GM15510 (cell line): ENCODE data around the gene ABCB4.
A peak's percentile ranks its signal among the peaks of the same experiment; 100 is the strongest.

Experiments used
- POLR2A ChIP-seq: IDR thresholded peaks from 3 replicates; pipeline ENCODE4 v1.6.1; 2011; ENCODE audit warnings: borderline replicate concordance; ENCODE audit not compliant: insufficient read length; ENCODE audit errors: extremely low read depth

ABCB4 gene

DNA sequence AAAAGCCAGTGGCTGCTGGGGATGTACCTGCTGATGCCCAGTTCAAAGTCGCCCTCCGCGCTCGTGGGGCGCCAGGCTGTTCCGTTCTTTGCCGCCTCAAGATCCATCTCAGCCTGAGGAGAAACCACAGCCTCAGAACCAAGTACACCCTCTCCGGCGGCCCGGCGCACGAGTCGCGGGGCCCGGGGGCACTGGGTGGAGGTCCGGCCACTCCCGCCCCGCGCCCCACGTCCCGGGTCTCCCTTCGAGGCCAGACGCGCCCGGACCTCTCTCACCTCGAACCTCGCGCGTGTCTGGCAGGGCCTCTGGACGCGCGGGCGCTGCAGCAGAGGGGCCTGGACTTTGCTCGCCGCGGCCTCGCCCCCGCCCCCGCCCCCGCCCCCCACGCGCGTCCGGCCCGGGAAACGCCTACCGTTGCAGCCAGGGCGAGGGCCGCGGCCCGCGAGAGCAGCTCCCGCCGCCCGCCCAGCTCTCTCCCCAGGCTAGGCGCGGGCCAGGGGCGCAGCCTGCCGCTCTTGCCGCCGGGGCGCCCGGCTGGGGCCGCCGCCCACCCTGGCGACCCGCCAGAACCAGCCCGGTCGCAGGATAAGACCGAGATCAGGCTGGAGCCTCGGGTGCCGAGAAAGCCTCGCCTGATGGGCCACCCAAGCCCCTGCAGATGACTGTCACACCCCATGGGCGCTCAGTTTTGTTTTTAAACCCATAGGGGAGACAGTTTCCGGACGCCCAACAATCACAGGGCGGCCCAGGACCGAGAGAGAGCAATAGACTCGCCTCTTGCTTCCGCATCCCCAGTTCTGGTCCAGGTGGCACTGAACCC, at the start of gene ABCB4:
Gene ABCB4, minus strand, starts transcription at position 322 of the 820 bp plus-strand sequence. Its CDS starts 215 bp downstream, at position 107.
- peak; percentile 43 for TF ChIP-seq POLR2A

DNA sequence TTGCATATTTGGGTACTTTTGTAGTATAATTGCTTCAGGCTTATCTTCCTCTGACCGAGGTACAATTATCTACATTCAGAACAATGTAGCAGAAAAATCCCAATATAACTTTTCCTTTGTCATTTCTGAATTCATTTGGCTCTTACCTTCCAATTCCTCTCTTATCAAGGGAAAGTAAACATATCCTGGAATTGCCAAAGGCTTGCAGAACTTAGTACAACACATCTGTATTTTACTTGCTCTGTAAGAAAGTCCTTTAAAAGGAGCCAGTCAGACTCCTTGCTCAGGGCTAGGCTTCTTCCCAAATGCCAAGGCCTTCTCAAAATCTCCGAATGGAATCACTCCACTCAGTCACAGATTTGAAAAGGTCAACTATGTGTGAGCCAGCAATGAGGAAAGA, 43.3 kb upstream of the ABCB4 start:
- no peak for TF ChIP-seq POLR2A

DNA sequence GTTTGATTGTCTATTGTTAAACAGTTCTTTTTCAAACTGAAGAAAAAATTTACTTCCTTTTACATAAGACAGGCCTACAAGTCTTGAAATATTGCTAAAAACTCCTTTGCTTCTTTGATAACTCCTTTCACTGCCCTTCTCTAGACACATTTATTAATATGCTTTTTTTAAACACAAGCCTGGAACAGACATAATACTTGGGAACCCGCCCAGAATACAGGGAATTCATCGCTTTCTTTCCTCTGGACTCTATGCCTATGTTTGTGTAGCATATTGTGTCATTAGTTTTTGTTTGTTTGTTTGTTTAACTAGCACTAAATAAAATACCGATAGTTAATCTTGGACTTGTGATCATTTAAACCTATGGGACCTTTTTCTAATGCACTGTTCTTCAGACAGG, 42.4 kb upstream of the ABCB4 start:
- no peak for TF ChIP-seq POLR2A

DNA sequence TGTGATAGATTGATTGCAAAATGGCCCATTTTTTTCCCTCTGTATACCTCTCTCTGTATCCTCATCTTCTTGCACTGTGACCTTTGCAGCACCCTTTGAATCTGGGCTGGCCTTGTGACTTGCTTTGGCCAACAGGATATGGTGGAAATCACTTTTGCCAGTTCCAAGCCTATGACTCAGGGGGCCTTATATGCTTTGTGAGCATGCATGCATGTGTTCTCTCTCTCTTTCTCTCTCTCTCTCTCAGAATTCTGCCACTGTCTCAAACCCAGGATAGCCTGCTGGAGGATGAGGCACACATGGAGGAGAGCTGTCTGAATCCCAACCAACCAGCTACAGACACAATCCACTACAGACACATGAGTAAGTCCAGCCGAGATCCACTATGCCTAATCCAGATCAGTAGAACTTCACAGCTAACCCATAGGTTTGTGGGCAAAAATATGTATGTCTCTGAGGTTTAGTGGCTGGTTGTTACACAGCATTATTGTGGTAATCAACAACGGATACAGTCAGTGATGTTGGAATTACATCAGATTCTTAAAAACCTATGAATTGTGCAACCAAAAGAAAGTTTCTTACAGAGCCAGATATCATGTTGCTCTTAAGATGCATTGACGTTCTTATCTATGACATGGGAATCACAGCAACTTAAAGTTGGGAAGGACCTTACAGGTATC, 41.8 kb upstream of the ABCB4 start:
- TF ChIP-seq POLR2A = no peak

DNA sequence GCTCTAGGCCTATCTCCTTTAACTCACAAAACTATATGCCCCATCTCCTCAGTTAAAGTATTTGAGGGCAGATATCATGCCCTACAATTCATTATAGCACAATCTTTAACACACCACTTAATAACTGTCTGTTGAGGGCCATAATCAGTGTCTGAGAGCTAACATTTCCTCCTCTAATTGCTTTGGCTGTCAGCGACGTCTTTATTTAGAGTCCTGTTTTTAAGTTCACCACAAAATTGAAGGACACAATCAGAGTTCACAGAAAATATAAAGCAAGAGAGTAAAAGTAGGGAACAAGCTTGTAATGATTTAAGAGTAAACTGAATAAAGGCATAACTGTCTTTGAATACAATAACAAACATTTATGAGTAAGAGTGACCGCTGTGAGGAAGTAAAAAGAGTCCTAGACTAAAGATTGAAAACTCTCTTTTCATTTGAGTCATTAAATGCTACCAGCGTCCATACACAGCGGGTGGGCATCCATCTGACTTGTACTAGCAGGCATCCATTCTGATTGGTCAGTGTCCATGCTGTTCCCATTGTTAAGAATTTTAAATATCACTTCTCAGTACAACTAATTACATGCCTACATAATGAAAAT, 38.4 kb upstream of the ABCB4 start:
- no peak for TF ChIP-seq POLR2A

DNA sequence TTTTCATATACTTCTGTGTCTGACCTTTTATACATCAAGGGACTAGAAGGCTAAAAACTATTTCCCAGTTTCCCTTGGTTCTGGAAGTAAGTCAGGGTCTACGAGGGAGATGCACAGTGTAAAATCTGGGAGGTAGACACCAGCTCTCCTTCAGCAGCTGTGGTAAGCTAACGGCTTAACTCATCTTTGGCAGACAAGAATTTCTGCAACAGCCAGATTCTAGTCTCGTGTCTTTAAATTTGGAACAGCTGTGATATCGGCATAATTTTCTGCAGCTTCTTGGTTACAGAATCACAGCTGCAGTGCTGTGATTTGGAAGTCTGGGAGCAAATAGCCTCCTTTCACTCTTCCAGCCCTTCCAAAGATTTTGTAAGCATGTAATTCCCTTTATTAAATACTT, 37.4 kb upstream of the ABCB4 start:
- TF ChIP-seq POLR2A = no peak

DNA sequence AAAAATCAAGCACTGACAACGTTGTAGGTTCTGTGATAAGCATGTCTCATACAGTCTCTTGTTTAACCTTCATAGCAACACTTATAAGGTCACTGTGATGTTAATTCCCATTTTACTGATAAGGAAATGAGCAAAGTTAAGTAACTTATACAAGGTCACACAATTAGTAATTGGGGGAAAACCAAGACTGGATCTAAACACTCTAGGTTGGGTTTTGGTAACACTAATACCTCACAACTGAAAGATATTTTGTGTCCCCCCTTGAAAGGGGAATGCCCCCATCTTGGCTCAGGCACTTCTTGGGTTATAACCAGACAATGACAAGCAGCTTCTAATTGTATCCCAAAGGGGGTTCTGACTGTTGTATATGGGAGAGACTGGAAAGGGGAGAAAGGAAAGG, 36.0 kb upstream of the ABCB4 start:
- no peak for TF ChIP-seq POLR2A

DNA sequence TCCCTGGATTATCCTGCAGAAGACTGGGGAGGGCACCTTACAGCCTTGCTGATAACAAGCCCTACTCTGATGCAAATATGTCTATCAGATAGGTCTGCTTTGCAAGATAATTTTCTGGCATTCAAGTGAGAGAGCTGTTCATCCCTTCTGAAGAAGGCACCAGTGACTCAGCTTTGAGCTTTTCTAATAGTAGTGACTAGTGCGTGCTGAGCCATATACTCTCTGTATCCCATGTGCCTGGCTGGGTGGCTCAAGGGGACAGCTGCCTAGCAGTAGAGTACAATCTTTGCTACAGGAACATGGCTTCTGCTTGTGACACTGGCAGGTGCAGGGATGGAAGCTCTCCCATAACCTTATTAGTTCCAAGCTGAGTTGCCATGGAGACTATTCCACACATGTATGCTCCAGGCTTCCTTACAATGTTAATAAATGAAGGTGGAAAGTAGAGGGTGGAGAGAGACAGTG, 35.0 kb upstream of the ABCB4 start:
- no peak for TF ChIP-seq POLR2A

DNA sequence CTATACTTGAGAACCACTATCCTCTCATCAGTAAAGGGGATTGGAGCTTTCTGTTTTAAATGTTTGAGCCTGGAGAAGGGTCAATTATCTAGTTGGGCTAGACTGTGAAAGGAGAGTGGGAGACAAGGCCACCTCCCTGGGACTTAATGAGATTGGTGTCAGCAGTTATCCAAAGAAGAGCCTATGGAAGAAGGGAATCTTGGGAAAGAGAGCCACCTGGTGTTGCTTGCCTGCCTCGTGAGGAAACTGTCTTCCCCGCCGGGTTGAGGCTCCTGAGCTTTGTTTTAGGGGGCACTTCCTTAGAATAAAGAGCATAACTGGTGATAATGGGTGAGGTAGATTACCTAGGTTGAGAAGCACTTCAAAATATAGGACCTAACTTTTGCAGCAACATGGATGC, 32.0 kb upstream of the ABCB4 start:
- no peak for TF ChIP-seq POLR2A

DNA sequence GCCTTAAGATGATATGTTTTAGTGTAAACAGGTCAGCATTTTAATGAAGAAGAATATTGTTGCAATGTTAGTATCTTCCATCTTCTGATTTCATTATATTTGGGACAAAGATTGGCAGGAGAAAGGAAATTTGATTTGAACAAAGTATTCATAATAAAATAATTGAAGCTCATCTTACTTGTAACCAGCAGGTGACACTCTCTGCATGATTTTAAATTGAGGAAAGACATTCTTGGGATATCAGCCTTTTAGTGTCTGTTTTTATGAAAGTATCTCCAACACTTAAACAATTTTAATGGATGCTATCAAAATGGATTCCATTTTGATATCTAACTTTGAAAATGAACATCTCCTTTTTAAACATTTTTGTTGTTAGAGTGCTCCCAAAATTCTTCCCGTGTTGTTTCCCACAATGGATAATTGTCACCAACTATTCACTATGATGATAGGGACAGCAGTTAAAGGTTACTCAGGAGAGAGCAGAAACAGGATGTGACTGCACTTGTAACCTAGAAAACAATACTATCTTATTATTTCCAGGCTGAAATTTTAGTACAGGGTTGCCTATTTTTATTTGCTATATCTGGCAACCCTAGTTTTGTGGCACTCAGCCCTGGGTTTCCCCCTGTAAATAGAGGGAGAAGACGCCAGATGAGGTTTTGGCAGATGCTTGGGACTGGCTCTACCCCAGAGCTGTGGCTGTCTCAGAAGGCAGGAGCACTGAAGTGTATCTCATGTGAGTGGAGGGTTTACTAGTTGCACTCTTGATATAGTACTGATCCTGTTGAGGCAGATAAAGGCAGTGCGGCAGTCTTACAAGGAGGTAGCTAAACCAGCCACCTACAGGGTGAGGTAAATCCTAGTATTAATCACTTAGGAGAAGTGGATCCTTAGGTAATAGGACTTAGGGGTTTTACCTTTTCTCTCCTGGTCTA, 31.0 kb upstream of the ABCB4 start:
- no peak for TF ChIP-seq POLR2A

DNA sequence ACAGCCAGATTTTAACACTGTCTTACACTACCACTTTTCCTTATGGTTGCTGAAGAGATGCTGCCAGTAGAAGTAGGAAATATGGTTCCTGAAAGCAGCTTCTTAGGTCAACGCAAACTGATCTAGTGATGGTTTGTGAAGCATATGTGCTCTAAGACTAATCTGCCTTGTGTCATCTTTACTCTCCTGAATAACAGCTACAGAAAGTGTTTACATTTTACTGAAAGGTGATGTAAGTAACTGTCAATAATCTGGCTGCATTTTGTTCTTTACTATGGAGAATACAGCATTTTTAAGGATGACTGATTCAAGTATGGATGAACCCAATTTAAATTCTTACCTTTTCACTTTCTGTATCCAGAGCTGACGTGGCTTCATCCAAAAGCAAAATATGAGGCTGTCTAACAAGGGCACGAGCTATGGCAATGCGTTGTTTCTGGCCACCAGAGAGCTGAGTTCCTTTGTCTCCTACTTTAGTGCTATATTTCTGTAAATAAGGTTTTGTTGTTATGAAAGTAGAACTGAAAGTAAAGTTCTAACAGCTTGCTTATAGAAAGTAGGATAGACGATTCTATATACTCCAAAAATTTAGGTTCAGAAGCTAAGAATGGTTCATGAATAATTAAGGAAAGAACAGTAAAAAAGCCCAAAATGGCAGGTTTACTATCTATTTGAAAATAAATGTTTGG, 30.2 kb upstream of the ABCB4 start:
- TF ChIP-seq POLR2A = no peak

DNA sequence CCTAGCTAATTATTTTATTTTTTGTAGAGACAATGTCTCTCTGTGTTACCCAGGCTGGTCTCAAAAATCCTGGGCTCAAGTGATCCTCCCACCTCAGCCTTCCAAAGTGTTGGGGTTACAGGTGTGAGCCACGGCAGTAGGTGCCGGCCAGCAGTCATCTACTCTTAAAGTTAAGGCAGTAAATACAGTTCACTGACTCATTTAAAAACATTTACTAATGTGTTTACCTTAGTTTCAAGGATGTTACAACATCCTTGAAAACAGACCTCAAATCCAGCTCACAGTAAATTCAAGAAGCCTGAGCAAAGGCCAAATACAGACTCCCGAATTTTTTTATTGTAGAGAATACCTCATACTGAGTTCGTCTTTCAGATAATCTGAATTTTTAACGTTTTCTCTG, 29.6 kb upstream of the ABCB4 start:
- TF ChIP-seq POLR2A = no peak

DNA sequence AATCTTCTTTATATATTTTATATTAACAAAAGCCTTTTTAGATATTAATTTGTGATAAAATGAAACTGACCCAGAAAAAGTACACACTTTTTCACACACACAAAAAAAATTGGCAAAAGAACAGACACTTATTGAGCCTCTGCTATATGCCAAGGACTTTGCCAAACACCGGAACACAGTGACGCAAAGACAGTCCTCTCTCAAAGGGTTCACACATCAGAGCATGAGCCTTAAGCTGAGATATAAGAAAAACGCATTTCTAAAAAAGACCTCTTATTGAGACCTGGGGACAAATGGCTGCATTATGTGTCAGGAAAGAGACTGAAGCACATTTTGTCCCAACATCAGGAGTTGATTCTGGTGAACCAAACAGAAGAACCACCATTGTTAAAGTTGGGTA, 24.0 kb upstream of the ABCB4 start:
- no peak for TF ChIP-seq POLR2A

DNA sequence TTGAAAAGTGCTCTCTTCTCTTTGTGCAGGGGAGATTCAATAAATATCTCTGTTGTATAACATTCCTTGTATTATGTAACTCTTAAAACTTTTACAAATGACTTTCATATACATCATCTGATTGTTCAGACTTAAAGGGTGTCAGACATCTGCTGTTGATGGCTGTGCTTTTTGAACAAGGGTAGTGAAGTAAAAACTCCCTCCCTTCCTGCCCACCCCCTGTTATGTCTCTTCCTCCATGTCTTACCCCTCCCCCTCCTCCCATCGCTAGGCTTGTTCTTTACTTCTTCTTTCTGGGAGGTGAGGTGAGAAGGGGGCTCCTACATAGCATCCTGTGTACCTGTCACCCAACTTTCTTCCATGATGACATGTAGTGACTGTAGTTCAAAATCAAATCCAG, 23.4 kb upstream of the ABCB4 start:
- TF ChIP-seq POLR2A = no peak

DNA sequence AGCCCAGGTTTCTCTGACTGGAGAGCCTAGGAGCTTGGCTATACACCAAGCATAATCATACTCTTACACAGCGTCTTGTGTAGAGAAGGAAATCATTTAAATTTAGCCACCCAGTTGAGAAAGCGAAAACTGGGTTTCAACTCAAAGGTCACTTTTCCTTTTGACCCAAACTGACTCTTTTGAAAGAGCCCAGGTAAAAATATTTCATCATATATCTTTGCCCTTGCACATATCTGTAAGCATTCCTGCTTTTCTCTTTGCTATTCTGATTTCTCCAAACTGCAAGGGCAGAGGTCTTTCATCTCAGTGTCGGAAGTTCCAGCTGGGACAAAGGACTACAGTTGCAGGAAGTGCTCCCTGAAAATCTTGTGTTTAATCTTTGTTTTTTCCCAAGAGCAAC, 22.0 kb upstream of the ABCB4 start:
- TF ChIP-seq POLR2A = no peak

DNA sequence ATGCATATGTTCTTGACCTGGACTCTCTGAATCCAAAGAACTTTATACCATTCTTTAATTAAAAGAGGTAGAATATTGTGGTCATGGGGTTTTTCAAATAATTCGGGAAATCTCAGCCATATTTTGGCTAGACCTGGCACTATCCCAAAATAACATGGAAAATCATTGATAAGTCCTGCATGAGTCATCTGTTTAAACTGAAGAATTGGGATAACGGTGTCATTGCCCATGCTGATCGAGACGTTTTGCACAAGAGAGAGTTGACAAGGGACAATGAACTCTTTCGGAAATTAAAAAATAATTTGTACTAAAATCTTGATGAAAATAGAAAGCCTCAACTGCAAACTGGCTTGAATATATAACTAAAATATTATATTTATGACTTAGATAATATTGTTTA, 19.9 kb upstream of the ABCB4 start:
- no peak for TF ChIP-seq POLR2A
